GM12873 (cell line): Measurements from ENCODE around the gene CENPV.

Experiments
- CTCF ChIP-seq: IDR thresholded peaks from 2 replicates; pipeline ENCODE4 v1.5.1; 2012; ENCODE audit warnings: low read depth, mild to moderate bottlenecking, moderate library complexity, low read length, control low read depth; ENCODE audit not compliant: insufficient read depth; ENCODE audit errors: missing control alignments

The CENPV gene

GRCh38 chr17:16380640-16381495 lies 27.6 kb upstream of the CENPV start, which contains the start of gene UBB:
TSS of gene UBB (plus strand) at chr17:16381091. CDS start at chr17:16381908, 817 bp downstream.
- TF ChIP-seq CTCF = peak; percentile 34

GRCh38 chr17:16379654-16380053 lies 26.4 kb upstream of the CENPV start:
- no peak for TF ChIP-seq CTCF

- TF ChIP-seq CTCF = no peak
Measured at GRCh38 chr17:16378636-16379282, 25.5 kb upstream of the CENPV start.

- no peak for TF ChIP-seq CTCF
Measured at GRCh38 chr17:16377941-16378341, 24.7 kb upstream of the CENPV start.

GRCh38 chr17:16374146-16374938 lies 21.1 kb upstream of the CENPV start:
- no peak for TF ChIP-seq CTCF

GRCh38 chr17:16371742-16372141 lies 18.5 kb upstream of the CENPV start:
- TF ChIP-seq CTCF = no peak

GRCh38 chr17:16364625-16365024 lies 11.4 kb upstream of the CENPV start:
- no peak for TF ChIP-seq CTCF
